Gastroesophageal sphincter (tissue), 4 donors: ENCODE results near the gene DNAJC9. TPM values are rescaled to one million over a fixed set of nuclear protein-coding genes. Genes with fewer than 3 reads are reported as not detected.

Source experiments
- ATAC-seq: fragments of 150-250 bp; one replicate; pipeline ENCODE4 v1.9.1; 2016; ENCODE audit warnings: mild to moderate bottlenecking, moderate library complexity
- H3K27ac ChIP-seq, 4 donors: fragments of 200-600 bp; sonication (generic) in 3 of 4; 1 replicate in 3 of 4; 2 replicates in 1 of 4; pipeline ENCODE4 v1.5.1; 2016 to 2019
- H3K27me3 ChIP-seq: fragments of 200-600 bp; sonication (generic); one replicate; pipeline ENCODE4 v1.5.1; 2019
- H3K36me3 ChIP-seq, 2 donors: fragments of 200-600 bp; sonication (generic); one replicate each; pipeline ENCODE4 v1.5.1; 2019; ENCODE audit warnings: control low read depth in 1 of 2
- H3K4me1 ChIP-seq, 3 donors: fragments of 200-600 bp; sonication (generic); 1 replicate in 2 of 3; 2 replicates in 1 of 3; pipeline ENCODE4 v1.5.1; 2016 to 2019; ENCODE audit warnings: control low read depth in 2 of 3
- H3K4me3 ChIP-seq, 2 donors: fragments of 200-600 bp; sonication (generic); one replicate each; pipeline ENCODE4 v1.5.1; 2019; ENCODE audit warnings: mild to moderate bottlenecking in 1 of 2, moderate library complexity in 1 of 2
- H3K9me3 ChIP-seq, 3 donors: fragments of 200-600 bp; sonication (generic); one replicate each; pipeline ENCODE4 v1.5.1; 2017 to 2019; ENCODE audit warnings: control low read depth in 2 of 3
- EP300 ChIP-seq: sonication (generic); formaldehyde crosslinking; IDR thresholded peaks from one replicate; pipeline ENCODE4 v1.6.1; 2017; ENCODE audit warnings: antibody characterized with exemption, mild to moderate bottlenecking
- POLR2A ChIP-seq, 2 donors: fragments of 450-650 bp; IDR thresholded peaks; one replicate each; pipeline ENCODE4 v1.6.1; 2017; ENCODE audit warnings: antibody characterized with exemption in 2 of 2, mild to moderate bottlenecking in 2 of 2, moderate library complexity in 1 of 2
- POLR2AphosphoS5 ChIP-seq: sonication (generic); formaldehyde crosslinking; IDR thresholded peaks from one replicate; pipeline ENCODE4 v1.6.1; 2017; ENCODE audit warnings: antibody characterized with exemption
- WGBS, 2 donors: methylation state at CpG; one replicate each; pipeline ENCODE4 v1.1.5; 2018; ENCODE audit warnings: low coverage in 1 of 2; 5-methylcytosine and 5-hydroxymethylcytosine counted together
- total RNA-seq, 4 donors: library from RNA; depleted of rRNA; stranded (reverse); fragments of >200 nt; gene quantifications; one replicate each; pipeline ENCODE4 v1.1.0, GENCODE V29; 2016
- TF ChIP-seq, protein P1 (sequence below), 4 experiments: fragments of 200-600 bp in 2 of 4; fragments of 450-650 bp in 2 of 4; sonication (generic) in 1 of 4; IDR thresholded peaks; one replicate each; pipeline ENCODE4 v1.5.1; 2017 to 2019; ENCODE audit warnings: antibody characterized with exemption in 4 of 4, mild to moderate bottlenecking in 2 of 4, moderate library complexity in 2 of 4

DNAJC9 gene
- total RNA-seq, 4 donors from 2014 or later: 11.8 to 20.2 (median 14.3) TPM

DNA sequence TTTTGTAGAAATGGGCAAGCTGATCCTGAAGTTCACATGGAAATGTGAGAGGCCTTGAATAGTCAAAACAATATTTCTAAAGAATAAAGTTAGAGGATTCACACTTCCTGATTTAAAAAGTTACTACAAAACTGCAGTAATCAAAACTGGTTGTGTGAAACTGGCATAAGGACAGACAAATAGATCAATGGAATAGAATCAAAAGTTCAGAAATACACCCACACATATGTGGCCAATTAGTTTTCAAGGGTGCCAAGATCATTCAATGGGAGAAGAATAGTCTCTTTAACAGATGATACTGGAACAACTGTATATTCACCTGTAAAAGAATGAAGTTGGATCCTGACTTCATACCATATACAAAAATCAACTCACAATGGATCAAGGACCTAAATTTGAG, 27.7 kb downstream of the DNAJC9 start:
- Histone ChIP-seq H3K36me3 (peaks cover 0 to 26% of the 10 kb centered on the region in 2 donors), H3K4me1 (no peaks in the 10 kb centered on the region), H3K27ac (no peak overlapping the region), H3K27me3 (no peaks in the 10 kb centered on the region), H3K4me3 (no peak overlapping the region), H3K9me3 (no peaks in the 10 kb centered on the region)
- no peak for TF ChIP-seq POLR2AphosphoS5
- TF ChIP-seq, protein P1, sequence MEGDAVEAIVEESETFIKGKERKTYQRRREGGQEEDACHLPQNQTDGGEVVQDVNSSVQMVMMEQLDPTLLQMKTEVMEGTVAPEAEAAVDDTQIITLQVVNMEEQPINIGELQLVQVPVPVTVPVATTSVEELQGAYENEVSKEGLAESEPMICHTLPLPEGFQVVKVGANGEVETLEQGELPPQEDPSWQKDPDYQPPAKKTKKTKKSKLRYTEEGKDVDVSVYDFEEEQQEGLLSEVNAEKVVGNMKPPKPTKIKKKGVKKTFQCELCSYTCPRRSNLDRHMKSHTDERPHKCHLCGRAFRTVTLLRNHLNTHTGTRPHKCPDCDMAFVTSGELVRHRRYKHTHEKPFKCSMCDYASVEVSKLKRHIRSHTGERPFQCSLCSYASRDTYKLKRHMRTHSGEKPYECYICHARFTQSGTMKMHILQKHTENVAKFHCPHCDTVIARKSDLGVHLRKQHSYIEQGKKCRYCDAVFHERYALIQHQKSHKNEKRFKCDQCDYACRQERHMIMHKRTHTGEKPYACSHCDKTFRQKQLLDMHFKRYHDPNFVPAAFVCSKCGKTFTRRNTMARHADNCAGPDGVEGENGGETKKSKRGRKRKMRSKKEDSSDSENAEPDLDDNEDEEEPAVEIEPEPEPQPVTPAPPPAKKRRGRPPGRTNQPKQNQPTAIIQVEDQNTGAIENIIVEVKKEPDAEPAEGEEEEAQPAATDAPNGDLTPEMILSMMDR (IDR thresholded peaks at IDR 0.05): no peak
- TF ChIP-seq EP300: no peak
- no peak for TF ChIP-seq POLR2A (IDR thresholded peaks at IDR 0.05)
- ATAC-seq: no peak

DNA sequence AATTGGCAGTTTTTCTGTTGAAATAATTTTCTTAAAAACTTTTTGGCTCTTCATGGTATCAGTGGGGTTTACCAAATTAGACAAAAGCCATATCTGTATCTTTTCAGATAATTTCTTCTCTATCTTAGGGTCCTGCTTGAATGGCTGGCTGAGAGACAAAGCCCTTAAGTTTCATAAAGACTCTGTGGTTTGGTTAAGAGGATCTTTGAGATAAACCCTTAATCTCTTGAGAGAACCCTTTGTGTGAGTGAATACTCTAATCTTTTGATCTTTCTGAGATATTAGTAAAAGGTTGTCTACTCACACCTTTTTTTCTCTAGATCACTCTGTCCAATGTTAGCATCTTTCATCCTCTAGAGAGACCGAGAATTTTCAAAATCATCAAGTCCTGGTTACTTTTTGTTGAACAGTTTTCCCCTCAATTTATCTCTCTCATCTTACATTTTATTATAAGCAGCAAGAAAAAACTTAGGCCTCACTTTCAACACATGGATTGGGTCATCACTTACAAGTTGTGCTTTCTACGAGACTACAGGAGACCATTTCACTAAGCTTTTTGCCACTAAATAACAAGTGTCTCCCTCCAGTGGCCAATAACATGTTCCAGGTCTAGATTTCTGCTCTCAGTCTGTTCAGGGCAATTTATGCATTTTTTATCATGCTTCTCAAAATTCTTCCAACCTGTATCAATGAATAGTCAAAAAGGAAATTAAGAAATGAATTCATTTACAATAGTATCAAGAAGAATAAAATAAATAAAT, 28.4 kb downstream of the DNAJC9 start:
- H3K4me1 ChIP-seq: no peaks in the 10 kb centered on the region
- no peak overlapping the region for H3K4me3 ChIP-seq
- no peaks in the 10 kb centered on the region for H3K27me3 ChIP-seq
- H3K27ac ChIP-seq: no peak overlapping the region
- no peaks in the 10 kb centered on the region for H3K9me3 ChIP-seq
- no peak for ATAC-seq
- whole genome bisulfite sequencing, 2 donors: 94 to 96% methylated on average over 2 of the region's 2 CpGs
- TF ChIP-seq POLR2A (IDR thresholded peaks at IDR 0.05) (no peak), EP300 (no peak), POLR2AphosphoS5 (no peak)
- TF ChIP-seq, protein P1 (IDR thresholded peaks at IDR 0.05): no peak
- H3K36me3 ChIP-seq: peaks cover 0 to 26% of the 10 kb centered on the region in 2 donors

DNA sequence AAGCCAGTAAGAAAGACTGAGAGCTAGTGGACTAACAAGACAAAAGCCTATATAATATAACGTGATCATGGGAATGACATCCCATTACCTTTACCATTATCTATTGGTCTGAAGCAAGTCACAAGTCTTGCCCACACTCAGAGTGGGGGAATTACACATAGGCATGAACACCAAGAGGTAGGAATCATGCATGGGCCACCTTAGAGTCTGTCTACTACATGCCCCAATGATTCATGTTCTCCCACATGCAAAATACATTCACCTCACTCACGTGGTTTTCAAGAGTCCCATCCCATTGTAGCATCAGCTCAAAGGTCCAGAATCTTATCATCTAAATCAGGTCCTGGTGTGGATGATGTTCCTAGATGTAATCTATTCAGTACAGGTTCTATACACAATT, 29.4 kb downstream of the DNAJC9 start:
- no peak for ATAC-seq
- no peak overlapping the region for H3K4me3 ChIP-seq
- TF ChIP-seq POLR2A (IDR thresholded peaks at IDR 0.05) (no peak), POLR2AphosphoS5 (no peak)
- TF ChIP-seq, protein P1 (IDR thresholded peaks at IDR 0.05): no peak
- peaks cover 0 to 26% of the 10 kb centered on the region in 2 donors for H3K36me3 ChIP-seq
- WGBS, 2 donors: 86 to 100% methylated on average over 2 of the region's 2 CpGs
- peaks cover 0 to 6% (median 0%) of the 10 kb centered on the region in 3 donors for H3K4me1 ChIP-seq
- H3K27ac ChIP-seq: no peak overlapping the region
- no peaks in the 10 kb centered on the region for H3K9me3 ChIP-seq
- no peaks in the 10 kb centered on the region for H3K27me3 ChIP-seq

DNA sequence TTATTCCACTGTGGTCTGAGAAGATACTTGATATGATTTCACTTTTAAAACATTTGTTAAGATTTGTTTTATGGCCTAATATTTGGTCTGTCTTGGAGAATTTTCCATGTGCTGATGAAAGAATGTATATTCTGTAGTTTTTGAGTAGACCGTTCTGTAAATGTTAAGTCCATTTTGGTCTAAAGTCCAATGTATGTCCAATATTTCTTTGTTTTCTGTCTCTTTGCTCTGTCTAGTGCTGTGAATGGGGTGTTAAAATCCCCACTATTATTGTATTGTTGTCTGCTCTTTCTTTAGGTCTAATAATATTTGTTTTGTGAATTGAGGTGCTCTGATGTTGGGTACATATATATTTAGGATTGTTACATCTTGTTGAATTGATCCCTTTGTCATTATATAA, 31.3 kb downstream of the DNAJC9 start:
- Histone ChIP-seq H3K4me3 (no peak overlapping the region), H3K36me3 (peaks cover 0 to 28% of the 10 kb centered on the region in 2 donors), H3K4me1 (peaks cover 0 to 13% (median 0%) of the 10 kb centered on the region in 3 donors), H3K27ac (no peak overlapping the region), H3K27me3 (no peaks in the 10 kb centered on the region), H3K9me3 (no peaks in the 10 kb centered on the region)
- 83 to 88% methylated on average over 1 of the region's 1 CpG for WGBS, 2 donors
- no peak for ATAC-seq
- TF ChIP-seq, protein P1 (IDR thresholded peaks at IDR 0.05): no peak
- no peak for TF ChIP-seq EP300

DNA sequence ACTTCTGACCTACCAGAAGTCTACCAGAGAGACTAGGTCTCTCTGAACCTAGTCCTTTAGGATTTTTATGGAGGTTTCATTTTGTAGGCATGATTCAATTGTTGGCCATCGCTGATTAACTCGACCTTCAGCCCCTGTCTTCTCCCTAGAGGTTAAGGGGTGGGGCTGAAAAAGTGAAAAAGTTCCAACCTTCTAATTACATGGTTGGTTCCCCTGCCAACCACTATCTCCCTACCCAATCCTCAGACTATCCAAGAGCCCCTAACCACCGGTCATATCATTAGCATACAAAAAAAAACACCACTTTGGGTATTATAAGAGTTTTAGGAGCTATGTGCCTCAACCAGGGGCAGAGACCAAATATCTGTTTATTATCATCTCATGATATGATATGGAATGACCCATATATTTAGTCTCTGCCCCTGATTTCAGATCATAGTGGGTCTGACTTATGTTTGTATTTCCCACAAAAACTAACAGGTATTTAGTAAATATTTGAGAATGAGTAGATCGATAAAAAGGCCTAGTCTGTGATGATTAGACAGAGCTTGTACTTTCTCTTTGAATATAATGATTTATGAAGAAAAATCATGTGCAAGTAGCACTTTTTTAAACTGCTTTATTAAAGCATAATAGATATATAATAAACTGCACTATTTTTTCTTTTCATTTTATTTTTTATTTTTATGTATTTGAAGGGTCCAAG, 35.8 kb downstream of the DNAJC9 start:
- H3K36me3 ChIP-seq: peaks cover 0 to 26% of the 10 kb centered on the region in 2 donors
- no peaks in the 10 kb centered on the region for H3K9me3 ChIP-seq
- H3K4me3 ChIP-seq: no peak overlapping the region
- TF ChIP-seq POLR2AphosphoS5 (no peak), POLR2A (IDR thresholded peaks at IDR 0.05) (no peak), EP300 (no peak)
- TF ChIP-seq, protein P1 (IDR thresholded peaks at IDR 0.05): no peak
- H3K27me3 ChIP-seq: no peaks in the 10 kb centered on the region
- peaks cover 0 to 13% (median 0%) of the 10 kb centered on the region in 3 donors for H3K4me1 ChIP-seq
- 77 to 100% methylated on average over 2 to 4 of the region's 4 CpGs for WGBS, 2 donors
- no peak overlapping the region for H3K27ac ChIP-seq
- ATAC-seq: no peak
